SK-N-SH treated with all-trans-retinoic acid at 6 μM for 48 hours (cell line): ENCODE data around the gene ZNF699.

Experiments
- ATAC-seq: fragments of 200-7000 bp; cut with Tn5 transposase; 3 replicates; pipeline ENCODE4 v1.9.1; 2020; ENCODE audit warnings: mild to moderate bottlenecking, moderate library complexity
- ARNTL ChIP-seq: fragments of 450-650 bp; formaldehyde crosslinking; IDR thresholded peaks from 2 replicates; pipeline ENCODE4 v1.5.0; 2020; ENCODE audit warnings: low read depth, mild to moderate bottlenecking, moderate library complexity, borderline replicate concordance
- BACH2 ChIP-seq: fragments of 250-450 bp; sonication (Bioruptor Pico); IDR thresholded peaks from 2 replicates; pipeline ENCODE4 v1.9.0; 2021; ENCODE audit warnings: mild to moderate bottlenecking, borderline replicate concordance
- CREB5 ChIP-seq: fragments of 250-450 bp; sonication (Bioruptor Pico); IDR thresholded peaks from 2 replicates; pipeline ENCODE4 v1.5.1; 2020; ENCODE audit warnings: low read depth, mild to moderate bottlenecking, moderate library complexity
- CSDC2 ChIP-seq: fragments of 250-450 bp; sonication (Bioruptor Pico); IDR thresholded peaks from 2 replicates; pipeline ENCODE4 v1.5.0; 2020; ENCODE audit warnings: mild to moderate bottlenecking, moderate library complexity
- CSRNP3 ChIP-seq: fragments of 250-450 bp; sonication (Bioruptor Pico); IDR thresholded peaks from 2 replicates; pipeline ENCODE4 v1.5.1; 2021; ENCODE audit warnings: mild to moderate bottlenecking, moderate library complexity
- ESRRG ChIP-seq: fragments of 250-450 bp; sonication (Bioruptor Pico); IDR thresholded peaks from 2 replicates; pipeline ENCODE4 v1.6.1; 2021; ENCODE audit warnings: mild to moderate bottlenecking
- GLIS3 ChIP-seq: fragments of 250-450 bp; sonication (Bioruptor Pico); IDR thresholded peaks from 2 replicates; pipeline ENCODE4 v1.5.0; 2020; ENCODE audit warnings: mild to moderate bottlenecking, moderate library complexity
- ISL1 ChIP-seq: fragments of 250-450 bp; sonication (Bioruptor Pico); IDR thresholded peaks from 2 replicates; pipeline ENCODE4 v2.1.2; 2022; ENCODE audit warnings: mild to moderate bottlenecking, moderate library complexity
- OSR1 ChIP-seq: fragments of 250-450 bp; sonication (Bioruptor Pico); IDR thresholded peaks from 2 replicates; pipeline ENCODE4 v1.8.0; 2022; ENCODE audit warnings: moderate library complexity, mild to moderate bottlenecking, inconsistent platforms
- PATZ1 ChIP-seq: fragments of 250-450 bp; sonication (Bioruptor Pico); IDR thresholded peaks from 2 replicates; pipeline ENCODE4 v1.8.0; 2020; ENCODE audit warnings: mild to moderate bottlenecking, moderate library complexity, borderline replicate concordance
- POU6F1 ChIP-seq: fragments of 250-450 bp; sonication (Bioruptor Pico); IDR thresholded peaks from 2 replicates; pipeline ENCODE4 v1.8.0; 2021; ENCODE audit warnings: low read depth, mild to moderate bottlenecking, moderate library complexity, borderline replicate concordance
- PPARA ChIP-seq: fragments of 250-450 bp; sonication (Bioruptor Pico); IDR thresholded peaks from 2 replicates; pipeline ENCODE4 v1.5.0; 2020; ENCODE audit warnings: mild to moderate bottlenecking, borderline replicate concordance
- RARB ChIP-seq: fragments of 250-450 bp; sonication (Bioruptor Pico); IDR thresholded peaks from 2 replicates; pipeline ENCODE4 v1.8.0; 2021; ENCODE audit warnings: mild to moderate bottlenecking, moderate library complexity
- SNAI2 ChIP-seq: fragments of 250-450 bp; sonication (Bioruptor Pico); IDR thresholded peaks from 2 replicates; pipeline ENCODE4 v1.5.0; 2020; ENCODE audit warnings: mild to moderate bottlenecking, moderate library complexity
- TOX ChIP-seq: fragments of 250-450 bp; sonication (Bioruptor Pico); IDR thresholded peaks from 2 replicates; pipeline ENCODE4 v1.8.0; 2021; ENCODE audit warnings: mild to moderate bottlenecking, moderate library complexity, borderline replicate concordance
- ZC3H10 ChIP-seq: fragments of 250-450 bp; sonication (Bioruptor Pico); IDR thresholded peaks from 2 replicates; pipeline ENCODE4 v1.5.1; 2021; ENCODE audit warnings: mild to moderate bottlenecking, moderate library complexity
- ZFP3 ChIP-seq: fragments of 250-450 bp; sonication (Bioruptor Pico); IDR thresholded peaks from 2 replicates; pipeline ENCODE4 v1.5.0; 2020; ENCODE audit warnings: mild to moderate bottlenecking, moderate library complexity
- ZFP30 ChIP-seq: fragments of 450-650 bp; formaldehyde crosslinking; IDR thresholded peaks from 2 replicates; pipeline ENCODE4 v1.5.0; 2022; ENCODE audit warnings: mild to moderate bottlenecking, moderate library complexity
- ZNF565 ChIP-seq: fragments of 450-650 bp; formaldehyde crosslinking; conservative IDR thresholded peaks from 2 replicates; pipeline ENCODE4 v1.5.0; 2020; ENCODE audit warnings: low read depth, mild to moderate bottlenecking, moderate library complexity
- ZNF70 ChIP-seq: fragments of 450-650 bp; formaldehyde crosslinking; IDR thresholded peaks from 2 replicates; pipeline ENCODE4 v1.5.0; 2020; ENCODE audit warnings: mild to moderate bottlenecking, moderate library complexity
- ZNF8 ChIP-seq: fragments of 450-650 bp; formaldehyde crosslinking; IDR thresholded peaks from 2 replicates; pipeline ENCODE4 v1.5.0; 2020; ENCODE audit warnings: mild to moderate bottlenecking, moderate library complexity

Gene ZNF699

GRCh38 chr19:9353011-9353410 lies 43.4 kb upstream of the ZNF699 start:
- TF ChIP-seq CREB5: no peak
- TF ChIP-seq BACH2 (CRISPR knock-in tag): no peak
- TF ChIP-seq PPARA (CRISPR knock-in tag): no peak
- no peak for TF ChIP-seq ZFP30 (CRISPR knock-in tag)
- no peak for TF ChIP-seq CSRNP3 (CRISPR knock-in tag)
- no peak for TF ChIP-seq ESRRG (CRISPR knock-in tag)
- no peak for TF ChIP-seq PATZ1
- TF ChIP-seq, all 23 proteins: peak for 0

GRCh38 chr19:9352505-9352904 lies 42.9 kb upstream of the ZNF699 start:
- TF ChIP-seq ZFP3 (CRISPR knock-in tag): no peak
- TF ChIP-seq TOX (CRISPR knock-in tag): no peak
- no peak for TF ChIP-seq ZC3H10 (CRISPR knock-in tag)
- no peak for TF ChIP-seq RARB (CRISPR knock-in tag)
- no peak for TF ChIP-seq ESRRG (CRISPR knock-in tag)
- TF ChIP-seq PATZ1: no peak
- TF ChIP-seq CSDC2 (CRISPR knock-in tag): no peak
- no peak for TF ChIP-seq GLIS3 (CRISPR knock-in tag)
- TF ChIP-seq ZNF8 (CRISPR knock-in tag): no peak
- no peak for TF ChIP-seq ZNF70 (CRISPR knock-in tag)
- no peak for TF ChIP-seq SNAI2 (CRISPR knock-in tag)
- no peak for TF ChIP-seq OSR1 (CRISPR knock-in tag)
- no peak for TF ChIP-seq CREB5

More at GRCh38 chr19:9353011-9353410, 43.4 kb upstream of the ZNF699 start:
- ATAC-seq: no peak

GRCh38 chr19:9348671-9349070 lies 39.0 kb upstream of the ZNF699 start:
- ATAC-seq: no peak
- no peak for TF ChIP-seq ZNF70 (CRISPR knock-in tag)
- TF ChIP-seq CSDC2 (CRISPR knock-in tag): no peak
- TF ChIP-seq ZFP30 (CRISPR knock-in tag): no peak
- no peak for TF ChIP-seq ZNF565
- TF ChIP-seq ESRRG (CRISPR knock-in tag): no peak
- TF ChIP-seq ISL1 (CRISPR knock-in tag): no peak
- no peak for TF ChIP-seq OSR1 (CRISPR knock-in tag)
- no peak for TF ChIP-seq BACH2 (CRISPR knock-in tag)
- no peak for TF ChIP-seq PATZ1
- TF ChIP-seq RARB (CRISPR knock-in tag): no peak
- no peak for TF ChIP-seq ARNTL (CRISPR knock-in tag)
- TF ChIP-seq CREB5: no peak
- no peak for TF ChIP-seq POU6F1 (CRISPR knock-in tag)
- no peak for TF ChIP-seq SNAI2 (CRISPR knock-in tag)
- TF ChIP-seq TOX (CRISPR knock-in tag): no peak
- no peak for TF ChIP-seq CSRNP3 (CRISPR knock-in tag)
- TF ChIP-seq ZFP3 (CRISPR knock-in tag): no peak
- TF ChIP-seq ZC3H10 (CRISPR knock-in tag): no peak

More at GRCh38 chr19:9352505-9352904, 42.9 kb upstream of the ZNF699 start:
- ATAC-seq: no peak
